ENCODE data around the gene IL31. TPM values are rescaled to one million over a fixed set of nuclear protein-coding genes. Genes with fewer than 3 reads are reported as not detected.
"Not testable (repeated sequence)": the region's sequence is repeated elsewhere in the genome, so short reads cannot be mapped to it uniquely, and the experiment has no call there.

Gene IL31
- total RNA-seq, 1 donor from 2014 or later = not detected

GRCh38 chr12:122203301-122204166 lies 29.5 kb upstream of the IL31 start, which contains the start of gene B3GNT4:
Gene B3GNT4, plus strand, starts transcription at chr12:122203709. Its CDS starts 910 bp downstream, at chr12:122204619.
- H3K4me3 Mint-ChIP-seq (ENCODE audit: unreplicated experiment) = peak within 1 kb of the TSS; percentile 75
- H3K36me3 Mint-ChIP-seq (ENCODE audit: low read depth) = peaks cover 12% of the 10 kb centered on the region
- TF ChIP-seq CTCF (IDR thresholded peaks at IDR 0.05) = no peak
- no peak within 1 kb of the TSS for H3K27ac Mint-ChIP-seq (ENCODE audit: unreplicated experiment)
- H3K4me1 Mint-ChIP-seq (ENCODE audit: low read depth) = peaks cover 12% of the 10 kb centered on the region
- no peaks in the 10 kb centered on the region for H3K9me3 Mint-ChIP-seq (ENCODE audit: low read depth)
- H3K27me3 Mint-ChIP-seq (ENCODE audit: low read depth) = peaks cover 8% of the 10 kb centered on the region
- no peak for DNase-seq (ENCODE audit: low spot score)

GRCh38 chr12:122202811-122203210 lies 28.8 kb upstream of the IL31 start:
- DNase-seq (ENCODE audit: low spot score) = peak; percentile 47
- not testable (repeated sequence) for H3K9me3 Mint-ChIP-seq (ENCODE audit: low read depth); H3K27me3 Mint-ChIP-seq (ENCODE audit: low read depth)

GRCh38 chr12:122202017-122202416 lies 28.0 kb upstream of the IL31 start:
- no peak for DNase-seq (ENCODE audit: low spot score)
- Mint-ChIP-seq H3K27ac (ENCODE audit: unreplicated experiment) (no peak overlapping the region), H3K36me3 (ENCODE audit: low read depth) (no peaks in the 10 kb centered on the region), H3K4me1 (ENCODE audit: low read depth) (peaks cover 19% of the 10 kb centered on the region), H3K4me3 (ENCODE audit: unreplicated experiment) (no peak overlapping the region), H3K27me3 (ENCODE audit: low read depth) (peaks cover 10% of the 10 kb centered on the region), H3K9me3 (ENCODE audit: low read depth) (no peaks in the 10 kb centered on the region)
- no peak for TF ChIP-seq CTCF (IDR thresholded peaks at IDR 0.05)

More at GRCh38 chr12:122202811-122203210, 28.8 kb upstream of the IL31 start:
- H3K27ac Mint-ChIP-seq (ENCODE audit: unreplicated experiment); H3K36me3 Mint-ChIP-seq (ENCODE audit: low read depth): not testable (repeated sequence)
- peak overlapping the region; percentile 75 for H3K4me3 Mint-ChIP-seq (ENCODE audit: unreplicated experiment)
- H3K4me1 Mint-ChIP-seq (ENCODE audit: low read depth) = peaks cover 15% of the 10 kb centered on the region

- peaks cover 10% of the 10 kb centered on the region for H3K27me3 Mint-ChIP-seq (ENCODE audit: low read depth)
- TF ChIP-seq CTCF (IDR thresholded peaks at IDR 0.05) = no peak
- H3K36me3 Mint-ChIP-seq (ENCODE audit: low read depth) = no peaks in the 10 kb centered on the region
- DNase-seq (ENCODE audit: low spot score) = peak; percentile 68
- no peaks in the 10 kb centered on the region for H3K9me3 Mint-ChIP-seq (ENCODE audit: low read depth)
- H3K4me3 Mint-ChIP-seq (ENCODE audit: unreplicated experiment) = no peak overlapping the region
- peaks cover 19% of the 10 kb centered on the region for H3K4me1 Mint-ChIP-seq (ENCODE audit: low read depth)
- H3K27ac Mint-ChIP-seq (ENCODE audit: unreplicated experiment) = no peak overlapping the region
Measured at GRCh38 chr12:122201381-122201780, 27.4 kb upstream of the IL31 start.

GRCh38 chr12:122200541-122201175 lies 26.6 kb upstream of the IL31 start:
- Mint-ChIP-seq H3K9me3 (ENCODE audit: low read depth) (peaks cover 4% of the 10 kb centered on the region), H3K27ac (ENCODE audit: unreplicated experiment) (no peak overlapping the region), H3K4me3 (ENCODE audit: unreplicated experiment) (no peak overlapping the region), H3K36me3 (ENCODE audit: low read depth) (peaks cover 3% of the 10 kb centered on the region), H3K27me3 (ENCODE audit: low read depth) (peaks cover 10% of the 10 kb centered on the region), H3K4me1 (ENCODE audit: low read depth) (peaks cover 19% of the 10 kb centered on the region)
- peak; percentile 18 for TF ChIP-seq CTCF (IDR thresholded peaks at IDR 0.05)
- peak; percentile 90 for DNase-seq (ENCODE audit: low spot score)

Data from chondrocyte (in vitro differentiated cells).